GM19328 (cell line): ENCODE measurements around the gene GON7.
"Not testable (repeated sequence)": the region's sequence is repeated elsewhere in the genome, so short reads cannot be mapped to it uniquely, and the experiment has no call there.

Source experiments
- ATAC-seq: cut with Tn5 transposase; IDR thresholded peaks from one replicate; pipeline ENCODE4 v1.9.1; 2021; ENCODE audit warnings: mild to moderate bottlenecking, moderate library complexity; ENCODE audit not compliant: unreplicated experiment

Gene GON7

GRCh38 chr14:93206793-93207467 is at the start of gene GON7, which contains the start of gene UBR7:
TSS of gene GON7 (minus strand) at chr14:93207065. CDS start at chr14:93207037, 28 bp downstream.
TSS of gene UBR7 (plus strand) at chr14:93207256. CDS start at chr14:93207292, 36 bp downstream.
- ATAC-seq, result peak; percentile 70

- no peak for ATAC-seq
These were observed 42.4 kb upstream of the GON7 start for GRCh38 chr14:93249128-93249831.

GRCh38 chr14:93246534-93246933 is 39.7 kb upstream of the GON7 start:
- ATAC-seq, result no peak

GRCh38 chr14:93245764-93246420 is 39.0 kb upstream of the GON7 start:
- ATAC-seq, result no peak

GRCh38 chr14:93240678-93241000 is 33.8 kb upstream of the GON7 start:
- no peak for ATAC-seq

GRCh38 chr14:93239869-93240677 is 33.2 kb upstream of the GON7 start:
- ATAC-seq, result no peak

GRCh38 chr14:93234798-93235197 is 27.9 kb upstream of the GON7 start:
- no peak for ATAC-seq

- ATAC-seq, result not testable (repeated sequence)
These were observed 26.2 kb upstream of the GON7 start for GRCh38 chr14:93233078-93233477.

- ATAC-seq, result no peak
These were observed 25.3 kb upstream of the GON7 start for GRCh38 chr14:93232159-93232558.

- no peak for ATAC-seq
These were observed 24.5 kb upstream of the GON7 start for GRCh38 chr14:93231129-93231979.

GRCh38 chr14:93230539-93230938 is 23.7 kb upstream of the GON7 start:
- ATAC-seq, result no peak

GRCh38 chr14:93228550-93228949 is 21.7 kb upstream of the GON7 start:
- ATAC-seq, result no peak

GRCh38 chr14:93223565-93223964 is 16.7 kb upstream of the GON7 start:
- ATAC-seq, result no peak

- no peak for ATAC-seq
These were observed 13.6 kb upstream of the GON7 start for GRCh38 chr14:93220509-93220908.

- no peak for ATAC-seq
These were observed 12.3 kb upstream of the GON7 start for GRCh38 chr14:93219103-93219726.

GRCh38 chr14:93214598-93214997 is 7.7 kb upstream of the GON7 start:
- no peak for ATAC-seq

GRCh38 chr14:93212432-93212831 is 5.6 kb upstream of the GON7 start:
- ATAC-seq, result peak; percentile 82

- peak; percentile 33 for ATAC-seq
These were observed 823 bp upstream of the GON7 start for GRCh38 chr14:93207468-93208308.

GRCh38 chr14:93201155-93201704 is 5.6 kb downstream of the GON7 start:
- ATAC-seq, result no peak
